Skin of body (tissue), 2 donors: ENCODE data around the gene ACKR2. TPM values are rescaled to one million over a fixed set of nuclear protein-coding genes. Genes with fewer than 3 reads are reported as not detected.

Experiments used
- DNase-seq: peaks from one replicate; lab custom pipeline; 2025; lab: John Stamatoyannopoulos, UW
- total RNA-seq: library from RNA; depleted of rRNA; stranded (reverse); fragments of >200 nt; gene quantifications from one replicate; pipeline ENCODE4 v1.2.3, GENCODE V29; 2014

Gene ACKR2
- total RNA-seq, 1 donor from 2014 or later = 1.6 TPM

GRCh38 chr3:42886294-42886822, 77.1 kb downstream of the ACKR2 start:
- DNase-seq = no peak

GRCh38 chr3:42887084-42887483, 77.8 kb downstream of the ACKR2 start:
- no peak for DNase-seq

DNA sequence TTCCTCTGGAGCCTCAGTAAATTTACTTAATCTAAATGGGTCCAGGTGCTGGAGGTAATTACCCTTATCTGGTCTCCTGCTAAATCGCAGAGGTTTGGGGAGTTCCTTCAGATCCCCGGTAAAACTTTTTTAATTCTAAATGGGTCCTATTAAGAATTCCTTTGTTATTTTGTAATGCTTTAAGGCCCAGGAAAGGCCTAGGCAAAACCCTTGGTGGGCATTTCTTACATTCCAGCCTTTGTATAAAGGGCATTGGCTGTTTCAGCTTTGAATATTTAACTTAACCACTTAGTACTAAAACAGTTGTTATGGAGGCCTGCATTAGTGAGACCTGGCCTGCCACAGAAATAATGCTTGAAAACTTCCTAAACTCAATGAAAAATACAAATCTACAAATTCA, 81.8 kb downstream of the ACKR2 start:
- no peak for DNase-seq

DNA sequence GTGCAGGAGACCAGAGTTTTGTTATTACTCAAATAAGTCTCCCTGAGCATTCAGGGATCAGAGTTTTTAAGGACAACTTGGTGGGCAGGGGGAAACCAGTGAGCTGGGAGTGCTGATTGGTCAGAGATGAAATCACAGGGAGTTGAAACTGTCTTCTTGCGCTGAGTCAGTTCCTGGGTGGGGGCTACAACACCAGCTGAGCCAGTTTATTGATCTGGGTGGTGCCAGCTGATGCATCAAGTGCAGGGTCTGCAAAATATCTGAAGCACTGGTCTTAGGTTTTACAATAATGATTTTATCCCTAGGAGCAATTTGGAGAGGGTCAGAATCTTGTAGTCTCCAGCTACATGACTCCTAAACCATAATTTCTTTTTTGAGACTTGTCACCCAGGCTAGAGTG, 82.9 kb downstream of the ACKR2 start:
- no peak for DNase-seq

GRCh38 chr3:42892807-42893206, 83.6 kb downstream of the ACKR2 start:
- DNase-seq = no peak

- no peak for DNase-seq
Measured at GRCh38 chr3:42894698-42895579, 85.7 kb downstream of the ACKR2 start.

DNA sequence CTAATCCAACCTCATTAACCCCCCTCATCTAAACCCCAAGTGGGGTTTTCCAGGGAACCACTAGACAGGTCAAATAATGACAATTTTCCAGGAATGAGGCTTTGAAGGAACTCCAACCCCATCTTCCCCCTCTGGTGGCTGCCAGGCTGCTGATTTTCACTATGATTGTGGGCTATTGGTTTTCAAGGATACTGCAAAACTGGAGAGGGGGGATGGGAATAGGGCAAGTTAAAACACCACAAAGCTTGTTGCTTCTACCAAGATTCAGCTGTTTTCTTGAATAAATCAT, 86.3 kb downstream of the ACKR2 start:
- DNase-seq = no peak

DNA sequence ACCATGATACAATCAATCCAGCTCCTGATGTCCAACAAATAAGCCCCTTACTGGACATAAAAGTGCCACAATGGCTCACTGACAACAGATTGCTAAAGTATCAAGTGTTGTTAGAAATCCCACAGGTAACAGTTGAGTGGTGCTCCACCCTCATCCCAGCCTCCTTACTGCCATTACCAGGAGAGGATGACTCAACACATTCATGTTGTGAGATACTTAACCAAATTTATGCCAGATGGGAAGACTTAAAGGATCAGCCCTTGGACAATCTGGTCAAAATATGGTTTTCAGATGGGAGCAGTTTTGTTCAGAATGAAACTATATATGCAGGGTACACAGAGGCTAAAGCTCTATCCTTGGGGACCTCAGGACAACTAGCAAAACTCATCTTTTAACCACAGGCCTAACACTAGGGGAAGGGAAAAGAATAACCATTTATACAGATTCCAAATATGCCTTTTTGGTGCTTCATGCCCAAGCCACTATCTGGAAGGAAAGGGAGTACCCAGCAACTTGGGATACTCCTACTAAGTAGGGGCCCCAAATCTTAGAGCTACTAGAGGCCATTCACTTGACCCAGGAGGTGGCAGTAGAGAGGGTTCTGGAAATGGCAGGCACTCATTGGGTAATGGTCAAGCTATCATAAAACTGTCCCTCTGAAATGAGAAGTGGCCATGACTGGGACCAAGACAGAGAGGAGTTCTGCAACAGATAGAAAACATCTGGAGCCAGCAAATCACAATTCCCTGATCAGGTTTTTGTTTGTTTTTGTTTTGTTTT, 89.8 kb downstream of the ACKR2 start:
- no peak for DNase-seq

GRCh38 chr3:42900226-42901072, 91.2 kb downstream of the ACKR2 start:
- DNase-seq = no peak

DNA sequence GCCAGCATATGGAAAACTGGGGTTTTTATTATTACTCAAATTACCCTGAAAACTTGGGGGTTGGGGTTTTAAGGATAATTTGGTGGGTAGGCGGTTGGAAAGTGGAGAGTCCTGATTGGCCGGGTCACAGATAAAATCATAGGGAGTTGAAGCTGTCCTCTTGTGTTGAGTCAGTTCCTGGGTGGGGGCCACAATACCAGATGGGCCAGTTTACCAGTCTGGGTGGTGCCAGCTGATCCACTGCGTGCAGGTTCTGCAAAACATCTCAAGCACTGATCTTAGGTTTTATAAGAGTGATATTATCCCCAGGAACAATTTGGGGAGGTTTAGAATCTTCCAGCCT, 91.8 kb downstream of the ACKR2 start:
- DNase-seq = no peak

- DNase-seq = no peak
Measured at GRCh38 chr3:42902257-42902656, 93.0 kb downstream of the ACKR2 start.

- DNase-seq = no peak
Measured at GRCh38 chr3:42904076-42904475, 94.8 kb downstream of the ACKR2 start.

- no peak for DNase-seq
Measured at GRCh38 chr3:42905740-42906069, 96.5 kb downstream of the ACKR2 start.

GRCh38 chr3:42906070-42906847, 97.0 kb downstream of the ACKR2 start, which contains the start of gene ZNF662:
Gene ZNF662, plus strand, starts transcription at chr3:42906142. Its CDS starts 1,973 bp downstream, at chr3:42908115.
- no peak for DNase-seq

DNA sequence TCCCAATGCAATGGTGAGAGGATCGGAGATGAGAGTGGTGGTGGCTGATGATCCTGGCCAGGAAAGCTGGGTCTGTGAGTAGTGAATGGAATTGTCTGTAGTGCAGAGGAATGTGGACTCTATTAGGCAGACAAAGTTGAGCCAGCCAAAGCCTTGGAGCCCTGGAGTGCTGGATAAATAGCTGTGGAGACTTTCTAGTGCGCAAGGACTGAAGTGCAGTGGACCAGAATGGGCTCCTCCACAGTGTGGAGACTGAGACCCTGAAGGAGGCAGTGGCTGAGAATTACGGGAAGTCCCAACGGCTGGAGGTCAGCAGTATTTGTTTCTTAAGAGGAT, 97.6 kb downstream of the ACKR2 start:
- DNase-seq = no peak

DNA sequence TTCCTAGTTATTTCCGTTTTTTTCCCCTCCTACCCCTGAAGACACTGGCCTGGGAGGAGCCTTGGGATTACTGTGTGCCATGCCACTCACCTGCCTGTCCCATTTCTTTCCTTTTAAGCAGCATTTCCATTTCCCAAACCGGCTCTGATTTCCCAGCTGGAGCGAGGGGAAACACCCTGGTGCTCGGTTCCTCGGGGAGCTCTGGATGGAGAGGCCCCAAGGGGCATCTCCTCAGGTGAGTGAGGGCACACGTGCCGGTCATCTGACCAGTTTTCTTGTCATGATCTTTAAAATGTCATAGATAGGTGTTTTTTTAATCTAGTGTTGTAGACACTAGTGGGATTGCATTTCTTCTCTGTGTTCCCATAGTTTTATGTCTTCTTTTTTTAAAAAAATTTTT, 99.4 kb downstream of the ACKR2 start:
- DNase-seq = no peak

DNA sequence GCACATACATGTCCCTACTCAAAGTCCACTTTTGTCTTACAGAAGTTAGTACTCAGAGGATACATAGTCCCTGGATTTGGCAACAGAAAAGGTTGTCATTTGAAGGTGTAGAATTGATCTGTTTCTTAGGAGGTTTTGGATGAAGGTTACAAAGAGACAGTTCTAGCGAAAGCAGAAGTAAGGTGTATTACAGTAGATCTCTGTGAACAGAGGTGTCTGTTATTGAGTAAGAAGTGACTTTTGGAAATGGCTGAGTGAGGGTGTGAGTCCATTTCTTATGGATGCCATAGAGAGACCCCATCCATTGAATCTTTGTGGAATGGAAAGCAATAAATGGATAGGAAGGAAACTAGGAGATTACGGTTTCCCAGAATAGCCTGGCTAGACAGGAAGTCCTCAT, 102.3 kb downstream of the ACKR2 start:
- DNase-seq = no peak

DNA sequence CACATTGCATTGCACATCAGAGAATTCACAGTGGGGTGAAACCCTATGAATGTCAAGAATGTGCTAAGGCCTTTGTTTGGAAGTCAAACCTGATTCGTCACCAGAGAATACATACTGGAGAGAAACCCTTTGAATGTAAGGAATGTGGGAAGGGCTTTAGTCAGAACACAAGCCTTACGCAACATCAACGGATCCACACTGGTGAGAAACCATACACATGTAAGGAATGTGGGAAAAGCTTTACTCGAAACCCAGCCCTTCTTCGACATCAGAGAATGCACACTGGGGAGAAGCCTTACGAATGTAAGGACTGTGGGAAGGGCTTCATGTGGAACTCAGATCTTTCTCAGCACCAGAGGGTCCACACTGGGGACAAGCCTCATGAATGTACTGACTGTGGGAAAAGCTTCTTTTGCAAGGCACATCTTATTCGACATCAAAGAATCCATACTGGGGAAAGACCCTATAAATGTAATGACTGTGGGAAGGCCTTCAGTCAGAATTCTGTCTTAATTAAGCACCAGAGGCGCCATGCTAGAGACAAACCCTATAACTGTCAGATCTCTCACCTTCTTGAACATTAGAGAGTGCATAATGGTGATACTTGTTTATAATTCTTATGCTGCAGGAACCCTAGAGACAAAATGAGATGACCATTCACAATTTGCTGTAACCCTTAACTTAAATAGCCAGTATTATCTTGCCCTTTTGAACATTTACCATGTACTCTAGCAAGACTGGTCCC, 105.7 kb downstream of the ACKR2 start:
- DNase-seq = no peak
